Measurements from ENCODE around the gene FARP2. TPM values are rescaled to one million over a fixed set of nuclear protein-coding genes. Genes with fewer than 3 reads are reported as not detected.

Gene FARP2
- total and polyA plus RNA-seq, 2 of the 4 experiments (the other 2 are of a cell fraction) = 17.1 to 30.8 TPM

GRCh38 chr2:241500431-241500975 is 144.4 kb downstream of the FARP2 start:
- 89% methylated on average over 8 of the region's 12 CpGs; no CpG with 5 or more reads in 1 of the 2 experiments for WGBS, 2 experiments (ENCODE audit: extremely low coverage in 2 of 2, insufficient read length in 1 of 2)

More at GRCh38 chr2:241500431-241500975, 144.4 kb downstream of the FARP2 start:
- Histone ChIP-seq H3K14ac (replicated peaks; ENCODE audit: low read depth, low read length) (no peak overlapping the region), H3K36me3 (ENCODE audit: control insufficient read depth, insufficient read depth, low read length) (peaks cover 52% of the 10 kb centered on the region), H3K4me3 (ENCODE audit: insufficient read depth, low read depth, low read length) (no peak overlapping the region), H2BK20ac (ENCODE audit: low read depth, low read length) (no peak overlapping the region), H3K23ac (ENCODE audit: low read depth, low read length) (no peak overlapping the region), H3K9ac (ENCODE audit: low read depth, low read length) (no peak overlapping the region), H3K4ac (ENCODE audit: low read depth, low read length) (no peak overlapping the region), H2BK5ac (ENCODE audit: low read depth, low read length, poor library complexity, severe bottlenecking) (no peak overlapping the region), H3K4me1 (ENCODE audit: control insufficient read depth, insufficient read depth, low read length) (no peaks in the 10 kb centered on the region), H4K5ac (ENCODE audit: low read depth, low read length) (no peak overlapping the region), H2AK5ac (ENCODE audit: low read depth, low read length) (no peak overlapping the region), H3K27me3 (ENCODE audit: control insufficient read depth, insufficient read depth, low read length) (no peaks in the 10 kb centered on the region), H3K27ac (ENCODE audit: insufficient read depth, low read length) (no peak overlapping the region), H3K9me1 (ENCODE audit: insufficient read depth, low read length) (peaks cover 13% of the 10 kb centered on the region; the same call in 1 of the 2 replicates), H2AK9ac (replicated peaks; ENCODE audit: low read depth, low read length, poor library complexity) (no peak overlapping the region), H2BK120ac (ENCODE audit: low read depth, low read length) (no peak overlapping the region), H4K8ac (ENCODE audit: low read depth in 2 of 2, low read length in 2 of 2) (no peak overlapping the region), H3K9me3 (ENCODE audit: control insufficient read depth, insufficient read depth, low read length) (no peaks in the 10 kb centered on the region), H3K79me1 (ENCODE audit: low read depth in 1 of 2, low read length in 2 of 2) (peaks cover 16 to 68% of the 10 kb centered on the region in 2 experiments), H4K20me1 (ENCODE audit: insufficient read depth, low read length) (peaks cover 54% of the 10 kb centered on the region), H3K4me2 (ENCODE audit: low read depth, low read length) (no peak overlapping the region), H2AFZ (replicated peaks; ENCODE audit: low read length, poor library complexity) (peak overlapping the region; percentile 58), H2BK15ac (ENCODE audit: low read depth, low read length) (no peak overlapping the region), H3K56ac (ENCODE audit: extremely low read depth, insufficient read depth, low read length) (no peak overlapping the region), H3K18ac (ENCODE audit: low read depth, low read length) (no peak overlapping the region), H4K91ac (ENCODE audit: insufficient read depth, low read depth, low read length) (no peak overlapping the region)
- dilution Hi-C loops (cut with HindIII; ENCODE audit: low sequenced_read_pairs, unreplicated experiment) (no loop called here), in situ Hi-C loops (cut with MboI; ENCODE audit: low sequenced_read_pairs) (no loop called here), intact Hi-C loops (cut with micrococcal nuclease) (no loop called here)
- BruUV-seq (replicated peaks) = no TSS peak
- CTCF ChIA-PET = no interaction called here
- POLR2A ChIA-PET (ENCODE audit: unreplicated experiment) = no interaction called here
- no peak for ATAC-seq (ENCODE audit: low read depth)
- TF ChIP-seq RFX5 (IDR thresholded peaks at IDR 0.05; ENCODE audit: low read depth, low read length) (no peak), MXI1 (IDR thresholded peaks at IDR 0.05; ENCODE audit: borderline replicate concordance, low read depth, low read length) (no peak), MAZ (IDR thresholded peaks at IDR 0.05; ENCODE audit: borderline replicate concordance, low read depth, low read length) (no peak), NFE2L2 (IDR thresholded peaks at IDR 0.05; ENCODE audit: low read depth, low read length) (no peak), RCOR1 (IDR thresholded peaks at IDR 0.05; ENCODE audit: insufficient replicate concordance, low read length) (no peak), MAFK (IDR thresholded peaks at IDR 0.05; ENCODE audit: low read depth, low read length) (no peak), CTCF (conservative IDR thresholded peaks at IDR 0.05; ENCODE audit: low read depth, low read length) (no peak), BHLHE40 (IDR thresholded peaks at IDR 0.05; ENCODE audit: low read depth, low read length) (no peak), USF2 (IDR thresholded peaks at IDR 0.05; ENCODE audit: low read depth, low read length) (no peak), SMC3 (IDR thresholded peaks at IDR 0.05; ENCODE audit: low read depth, low read length) (no peak)
- DNase-seq = no peak

Data from IMR-90 (cell line).